ENCODE results near the gene ZFP1. TPM values are rescaled to one million over a fixed set of nuclear protein-coding genes. Genes with fewer than 3 reads are reported as not detected.
A peak's percentile ranks its signal among the peaks of the same experiment; 100 is the strongest.

The ZFP1 gene
- total and polyA plus RNA-seq, 9 of the 15 experiments (the other 6 are each of a cell fraction or from before 2014, with no cell fraction given): 2.6 to 14.7 (median 11.6) TPM

DNA sequence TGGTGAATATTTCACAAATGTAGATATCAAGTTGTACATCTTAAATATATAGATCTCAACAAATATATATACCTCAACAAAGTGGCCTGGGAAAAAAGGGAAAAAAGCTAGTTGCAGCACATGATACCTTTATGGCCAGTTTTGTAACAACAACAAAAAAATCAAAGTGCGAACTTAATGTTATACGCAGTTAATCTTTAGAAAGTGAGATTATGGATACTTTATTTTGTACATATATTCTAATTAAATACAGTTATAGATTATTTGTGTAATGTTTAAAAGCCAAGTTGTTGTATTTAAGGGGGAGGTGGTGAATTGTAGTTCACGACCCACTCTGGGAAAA, 385 bp upstream of the ZFP1 start:
- no peaks in the 10 kb centered on the region for H3K9me1 ChIP-seq (ENCODE audit: control insufficient read depth, insufficient read depth, low read length)
- DNase-seq (ENCODE audit: extremely low read depth in 1 of 4, low spot score in 3 of 4): no peak
- intact Hi-C loops (cut with micrococcal nuclease) (loop anchor here (5.0 kb wide), 1 partner anchor 34 kb away; no protein-coding TSS in a partner anchor), in situ Hi-C loops (cut with MboI) (loop anchor here (25.0 kb wide), 1 partner anchor 436 kb away; the partner anchor contains the start of gene MLKL)
- H3K27me3 ChIP-seq (ENCODE audit: control insufficient read depth in 2 of 2, insufficient read depth in 2 of 2, low read length in 2 of 2): no peaks in the 10 kb centered on the region
- H3K36me3 ChIP-seq (ENCODE audit: control insufficient read depth, insufficient read depth, low read length): peaks cover 9% of the 10 kb centered on the region; the same call in 1 of the 3 replicates
- no peak for FAIRE-seq
- H3K4me2 ChIP-seq (ENCODE audit: insufficient read depth, low read length): peak overlapping the region; percentile 99; the same call in 1 of the 2 replicates
- H3K4me1 ChIP-seq (replicated peaks in 1 of 2; ENCODE audit: control insufficient read depth in 2 of 2, insufficient read depth in 2 of 2, low read length in 2 of 2): peaks cover 0 to 14% of the 10 kb centered on the region in 2 experiments; a peak in 3 of 5 replicates
- POLR2A ChIA-PET: no interaction called here
- peak overlapping the region; percentile 97; the same call in 1 of the 2 replicates for H3K4me3 ChIP-seq
- H3K27ac ChIP-seq (ENCODE audit: extremely low read depth, low read depth, low read length): no peak overlapping the region
- H3K9me3 ChIP-seq (replicated peaks; ENCODE audit: control insufficient read depth, insufficient read depth, low read depth, low read length): peaks cover 12% of the 10 kb centered on the region
- H2AFZ ChIP-seq (ENCODE audit: low read depth, low read length): peak overlapping the region; percentile 100
- no TSS peak for BruUV-seq (replicated peaks)
- no peak for ATAC-seq
- H3K9ac ChIP-seq (ENCODE audit: insufficient read depth in 1 of 2, low read depth in 2 of 2, low read length in 2 of 2): no peak overlapping the region
- TF ChIP-seq ZNF12 (CRISPR knock-in tag; IDR thresholded peaks at IDR 0.05) (no peak), RAD21 (CRISPR knock-in tag; conservative IDR thresholded peaks at IDR 0.05 in 1 of 2, IDR thresholded peaks at IDR 0.05 in 1 of 2) (0 out of 4 replicates have a peak, but pooled peaks of 1 of the 2 experiments have one; percentile 7)
- TF ChIP-seq, protein P1, sequence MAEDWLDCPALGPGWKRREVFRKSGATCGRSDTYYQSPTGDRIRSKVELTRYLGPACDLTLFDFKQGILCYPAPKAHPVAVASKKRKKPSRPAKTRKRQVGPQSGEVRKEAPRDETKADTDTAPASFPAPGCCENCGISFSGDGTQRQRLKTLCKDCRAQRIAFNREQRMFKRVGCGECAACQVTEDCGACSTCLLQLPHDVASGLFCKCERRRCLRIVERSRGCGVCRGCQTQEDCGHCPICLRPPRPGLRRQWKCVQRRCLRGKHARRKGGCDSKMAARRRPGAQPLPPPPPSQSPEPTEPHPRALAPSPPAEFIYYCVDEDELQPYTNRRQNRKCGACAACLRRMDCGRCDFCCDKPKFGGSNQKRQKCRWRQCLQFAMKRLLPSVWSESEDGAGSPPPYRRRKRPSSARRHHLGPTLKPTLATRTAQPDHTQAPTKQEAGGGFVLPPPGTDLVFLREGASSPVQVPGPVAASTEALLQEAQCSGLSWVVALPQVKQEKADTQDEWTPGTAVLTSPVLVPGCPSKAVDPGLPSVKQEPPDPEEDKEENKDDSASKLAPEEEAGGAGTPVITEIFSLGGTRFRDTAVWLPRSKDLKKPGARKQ (CRISPR knock-in tag; IDR thresholded peaks at IDR 0.05): peak; percentile 91
- TF ChIP-seq, protein P2, sequence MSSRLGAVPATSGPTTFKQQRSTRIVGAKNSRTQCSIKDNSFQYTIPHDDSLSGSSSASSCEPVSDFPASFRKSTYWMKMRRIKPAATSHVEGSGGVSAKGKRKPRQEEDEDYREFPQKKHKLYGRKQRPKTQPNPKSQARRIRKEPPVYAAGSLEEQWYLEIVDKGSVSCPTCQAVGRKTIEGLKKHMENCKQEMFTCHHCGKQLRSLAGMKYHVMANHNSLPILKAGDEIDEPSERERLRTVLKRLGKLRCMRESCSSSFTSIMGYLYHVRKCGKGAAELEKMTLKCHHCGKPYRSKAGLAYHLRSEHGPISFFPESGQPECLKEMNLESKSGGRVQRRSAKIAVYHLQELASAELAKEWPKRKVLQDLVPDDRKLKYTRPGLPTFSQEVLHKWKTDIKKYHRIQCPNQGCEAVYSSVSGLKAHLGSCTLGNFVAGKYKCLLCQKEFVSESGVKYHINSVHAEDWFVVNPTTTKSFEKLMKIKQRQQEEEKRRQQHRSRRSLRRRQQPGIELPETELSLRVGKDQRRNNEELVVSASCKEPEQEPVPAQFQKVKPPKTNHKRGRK (tag; IDR thresholded peaks at IDR 0.05): no peak
- TF ChIP-seq, protein P3, sequence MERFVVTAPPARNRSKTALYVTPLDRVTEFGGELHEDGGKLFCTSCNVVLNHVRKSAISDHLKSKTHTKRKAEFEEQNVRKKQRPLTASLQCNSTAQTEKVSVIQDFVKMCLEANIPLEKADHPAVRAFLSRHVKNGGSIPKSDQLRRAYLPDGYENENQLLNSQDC (CRISPR knock-in tag; IDR thresholded peaks at IDR 0.05): 0 out of 2 replicates have a peak, but pooled peaks have one; percentile 48
- H4K20me1 ChIP-seq (replicated peaks; ENCODE audit: control insufficient read depth, insufficient read depth, low read length): no peaks in the 10 kb centered on the region
- CTCF ChIA-PET (ENCODE audit: low intra/inter-chr PET ratio): no interaction called here
- peaks cover 36% of the 10 kb centered on the region for H3K79me2 ChIP-seq (ENCODE audit: control insufficient read depth, insufficient read depth, low read length)
- WGBS (ENCODE audit: insufficient coverage, low coverage, missing lambda C conversion rate): 56% methylated on average over 3 of the region's 3 CpGs

Measured in K562 (cell line).